HepG2 (cell line): ENCODE measurements around the gene HSPB6. TPM values are rescaled to one million over a fixed set of nuclear protein-coding genes. Genes with fewer than 3 reads are reported as not detected.

Experiments
- ATAC-seq: fragments of 200-7000 bp; cut with Tn5 transposase; 3 replicates; pipeline ENCODE4 v1.9.1; 2020; ENCODE audit warnings: mild to moderate bottlenecking, moderate library complexity
- BruUV-seq: library from RNA; stranded (reverse); fragments of 400-500 nt; replicated peaks from 2 replicates; lab custom pipeline; 2021; lab: Mats Ljungman, UMichigan
- CTCF ChIA-PET: fragments of 300-600 bp; formaldehyde crosslinking; extraction: SDS; loops from one replicate; lab custom pipeline; 2021; ENCODE audit warnings: low total read pairs, inconsistent platforms, low intra/inter-chr PET ratio; lab: Yijun Ruan, JAX
- POLR2A ChIA-PET: fragments of 350-600 bp; sonication (Branson Sonifier 250); formaldehyde crosslinking; loops from one replicate; lab custom pipeline; 2020; ENCODE audit warnings: antibody characterized with exemption, inconsistent platforms; lab: Yijun Ruan, JAX
- DNase-seq: peaks from one replicate; pipeline ENCODE4 v3.0.0-alpha.2; 2015; ENCODE audit warnings: low spot score
- FAIRE-seq: peaks from 3 replicates; lab custom pipeline; 2011; peaks lifted over from hg19 to GRCh38; lab: Jason Lieb, UNC
- H2AFZ ChIP-seq: one replicate; pipeline ENCODE4 v1.6.1; 2011; ENCODE audit warnings: low read length, inconsistent platforms
- H3K27ac ChIP-seq: fragments of 300-600 bp; 3 replicates; pipeline ENCODE4 v1.8.0; 2011; ENCODE audit warnings: mixed run types, mild to moderate bottlenecking, mixed read lengths, low read length, inconsistent platforms; ENCODE audit not compliant: insufficient read depth; ENCODE audit errors: extremely low read length
- H3K27me3 ChIP-seq, 2 experiments: fragments of 200-600 bp in 1 of 2; 2 replicates in 1 of 2; 3 replicates in 1 of 2; pipeline versions ENCODE4 v1.6.0 to v1.8.0; 2011; ENCODE audit warnings: low read length in 2 of 2, mild to moderate bottlenecking in 2 of 2, moderate library complexity in 2 of 2, inconsistent platforms in 1 of 2; ENCODE audit not compliant: insufficient read depth in 2 of 2, control insufficient read depth in 1 of 2
- H3K36me3 ChIP-seq, 2 experiments: fragments of 200-600 bp in 1 of 2; replicated peaks in 1 of 2; 2 replicates in 1 of 2; 3 replicates in 1 of 2; pipeline versions ENCODE4 v1.5.1 to v1.8.0; 2011; ENCODE audit warnings: low read length in 2 of 2, inconsistent platforms in 1 of 2; ENCODE audit not compliant: insufficient read depth in 2 of 2, control insufficient read depth in 1 of 2
- H3K4me1 ChIP-seq: 2 replicates; pipeline ENCODE4 v1.5.1; 2012; ENCODE audit warnings: low read length, inconsistent platforms; ENCODE audit not compliant: insufficient read depth
- H3K4me2 ChIP-seq: 2 replicates; pipeline ENCODE4 v1.6.0; 2011; ENCODE audit warnings: low read depth, low read length, inconsistent platforms
- H3K4me3 ChIP-seq, 3 experiments: fragments of 200-600 bp in 1 of 3; sonication (generic), shearing (Covaris generic) in 1 of 3; replicated peaks in 1 of 3; 2 replicates each; pipeline ENCODE4 v1.5.1; 2011 to 2016; ENCODE audit warnings: low read length in 3 of 3, inconsistent platforms in 2 of 3, low read depth in 2 of 3, mild to moderate bottlenecking in 2 of 3, control low read depth in 1 of 3, mixed read lengths in 1 of 3; ENCODE audit not compliant: insufficient read depth in 1 of 3
- H3K79me2 ChIP-seq: one replicate; pipeline ENCODE4 v1.6.1; 2011; ENCODE audit warnings: low read length, inconsistent platforms; ENCODE audit not compliant: insufficient read depth
- H3K9ac ChIP-seq: 2 replicates; pipeline ENCODE4 v1.6.0; 2011; ENCODE audit warnings: mild to moderate bottlenecking, low read depth, low read length, inconsistent platforms; ENCODE audit not compliant: insufficient read depth
- H3K9me3 ChIP-seq: 2 replicates; pipeline ENCODE4 v1.5.1; 2012; ENCODE audit warnings: mild to moderate bottlenecking, low read length
- H4K20me1 ChIP-seq: 2 replicates; pipeline ENCODE4 v1.6.0; 2011; ENCODE audit warnings: inconsistent platforms, mild to moderate bottlenecking, low read length, moderate library complexity; ENCODE audit not compliant: insufficient read depth
- ATF5 ChIP-seq: sonication (generic); formaldehyde crosslinking; IDR thresholded peaks from 2 replicates; pipeline ENCODE4 v1.4.0; 2020; ENCODE audit warnings: mild to moderate bottlenecking, low read depth, missing genetic modification reagents
- FIP1L1 ChIP-seq: fragments of 200-400 bp; formaldehyde crosslinking; IDR thresholded peaks from 2 replicates; pipeline ENCODE4 v1.6.1; 2018; ENCODE audit warnings: low read depth, mild to moderate bottlenecking, low read length, moderate library complexity, borderline replicate concordance; ENCODE audit not compliant: insufficient read depth
- ISL2 ChIP-seq: sonication (generic); formaldehyde crosslinking; IDR thresholded peaks from 2 replicates; pipeline ENCODE4 v1.5.0; 2020; ENCODE audit warnings: missing genetic modification reagents
- KLF16 ChIP-seq, 2 experiments: sonication (generic) in 1 of 2; formaldehyde crosslinking in 1 of 2; IDR thresholded peaks; 2 replicates each; pipeline versions ENCODE4 v1.6.1 to v1.8.0; 2016 to 2023; ENCODE audit warnings: missing genetic modification reagents in 2 of 2, missing compliant biosample characterization in 1 of 2
- KMT2B ChIP-seq: IDR thresholded peaks from 2 replicates; pipeline ENCODE4 v1.6.1; 2016; ENCODE audit warnings: missing genetic modification reagents, missing compliant biosample characterization
- MTF1 ChIP-seq: sonication (generic); formaldehyde crosslinking; IDR thresholded peaks from 2 replicates; pipeline ENCODE4 v1.5.0; 2020; ENCODE audit warnings: missing genetic modification reagents
- PBX3 ChIP-seq: sonication (generic); formaldehyde crosslinking; IDR thresholded peaks from 2 replicates; pipeline ENCODE4 v1.8.1; 2023; ENCODE audit warnings: missing genetic modification reagents, inconsistent platforms, borderline replicate concordance
- THAP9 ChIP-seq: sonication (generic); formaldehyde crosslinking; IDR thresholded peaks from 2 replicates; pipeline ENCODE4; 2020; ENCODE audit warnings: missing genetic modification reagents, mild to moderate bottlenecking, borderline replicate concordance
- ZNF142 ChIP-seq: sonication (generic); formaldehyde crosslinking; IDR thresholded peaks from 2 replicates; pipeline ENCODE4 v1.4.0; 2020; ENCODE audit warnings: missing genetic modification reagents
- ZNF841 ChIP-seq: sonication (generic); formaldehyde crosslinking; IDR thresholded peaks from 2 replicates; pipeline ENCODE4 v1.8.1; 2023; ENCODE audit warnings: missing genetic modification reagents, borderline replicate concordance
- WGBS: methylation state at CpG from one replicate; pipeline ENCODE4 v1.1.6; 2017; ENCODE audit warnings: low lambda C conversion rate; 5-methylcytosine and 5-hydroxymethylcytosine counted together
- in situ Hi-C: cut with HindIII; loops from 2 replicates; pipeline ENCODE4 v1.10.0; 2017; ENCODE audit warnings: low pct_unique_long_range_greater_than_20kb; ENCODE audit not compliant: extremely low pct_ligation_motif_present
- intact Hi-C: fragments of 100-400 bp; cut with micrococcal nuclease; formaldehyde crosslinking; loops from one replicate; pipeline ENCODE4 v1.10.0; 2022; ENCODE audit not compliant: unreplicated experiment
- polyA plus RNA-seq, 8 experiments: library from polyadenylated mRNA; depleted of rRNA in 3 of 8; stranded (reverse) in 7 of 8; unstranded in 1 of 8; fragments of >200 nt; fragmentation: Illumina TruSeq in 4 of 8; extraction: Trizol in 4 of 8; gene quantifications; 2 replicates each; pipeline versions ENCODE4 v1.2.1 to v1.2.3, GENCODE V29; 2011 to 2016; ENCODE audit warnings: low read depth in 4 of 8, missing spikeins in 1 of 8, mixed read lengths in 1 of 8; ENCODE audit not compliant: insufficient read depth in 1 of 8
- total RNA-seq, 5 experiments: library from RNA; depleted of rRNA; stranded (reverse); fragments of >200 nt; fragmentation: Illumina TruSeq; extraction: Trizol; gene quantifications; 2 replicates each; pipeline ENCODE4 v1.2.3, GENCODE V29; 2016; ENCODE audit warnings: low read depth in 1 of 5

The HSPB6 gene
- total and polyA plus RNA-seq, 2 of the 13 experiments (the other 11 are each of a cell fraction or from before 2014, with no cell fraction given): 0.18 TPM; not detected in 1

- Histone ChIP-seq H3K36me3 (peaks cover 3 to 10% of the 10 kb centered on the region in 2 experiments; a peak in 3 of 5 replicates), H3K4me1 (peaks cover 41% of the 10 kb centered on the region), H2AFZ (peak within 1 kb of the TSS; percentile 76), H3K9ac (peak within 1 kb of the TSS; percentile 97), H3K27ac (peak within 1 kb of the TSS; percentile 68), H3K27me3 (no peaks in the 10 kb centered on the region; a peak in 1 of 5 replicates), H3K9me3 (no peaks in the 10 kb centered on the region), H3K4me2 (peak within 1 kb of the TSS; percentile 90), H4K20me1 (no peaks in the 10 kb centered on the region), H3K79me2 (peaks cover 20% of the 10 kb centered on the region), H3K4me3 (peak within 1 kb of the TSS; percentile 89 to 100 (median 89))
- POLR2A ChIA-PET: interaction anchor here (0.7 to 1.8 kb wide), 19 partner anchors 8 to 742 kb away, joined by 3 to 19 read pairs (median 5); partner anchors contain the start of genes COX6B1, HSPB6 and PRODH2
- CTCF ChIA-PET: no interaction called here
- FAIRE-seq: peak; percentile 99
- intact Hi-C loops: loop anchor here (10.0 kb wide), 1 partner anchor 54 kb away; no protein-coding TSS in a partner anchor
- 1% methylated on average over 32 of the region's 45 CpGs for WGBS
- peak; percentile 91 for ATAC-seq
- TSS peak; percentile 77 for BruUV-seq
- peak; percentile 99 for DNase-seq
- in situ Hi-C loops: no loop called here
- TF ChIP-seq MTF1: no peak
- peak; percentile 48; the same call in 1 of the 2 replicates for TF ChIP-seq KMT2B (CRISPR knock-in tag)
- peak; percentile 76; the same call in 1 of the 2 replicates for TF ChIP-seq THAP9
- peak; percentile 77; the same call in 1 of the 2 replicates for TF ChIP-seq PBX3 (CRISPR knock-in tag)
- TF ChIP-seq ZNF841 (CRISPR knock-in tag): no peak
- TF ChIP-seq FIP1L1: no peak
- peak in 1 of 2 experiments; percentile 77; a peak in 2 of 4 replicates for TF ChIP-seq KLF16 (CRISPR knock-in tag; IDR thresholded peaks at IDR 0.05)
- no peak for TF ChIP-seq ATF5
- no peak for TF ChIP-seq ZNF142 (CRISPR knock-in tag)
- peak; percentile 56 for TF ChIP-seq ISL2 (CRISPR knock-in tag)
Measured at GRCh38 chr19:35748106-35749020, 8.5 kb downstream of the HSPB6 start, which contains the start of gene LIN37. Gene LIN37, plus strand, starts transcription at chr19:35748576. Its CDS starts 149 bp downstream, at chr19:35748725.
